Measurements from ENCODE around the gene MAGEL2.
"Not testable (repeated sequence)": the region's sequence is repeated elsewhere in the genome, so short reads cannot be mapped to it uniquely, and the experiment has no call there.

MAGEL2 gene

GRCh38 chr15:23602124-23602523 lies 45.5 kb downstream of the MAGEL2 start:
- no peak for DNase-seq

- no peak for DNase-seq
Measured at GRCh38 chr15:23599053-23599452, 48.6 kb downstream of the MAGEL2 start.

- not testable (repeated sequence) for DNase-seq
Measured at GRCh38 chr15:23597278-23597677, 50.4 kb downstream of the MAGEL2 start.

GRCh38 chr15:23596736-23597135 lies 50.9 kb downstream of the MAGEL2 start:
- DNase-seq = no peak

- no peak for DNase-seq
Measured at GRCh38 chr15:23595368-23595767, 52.3 kb downstream of the MAGEL2 start.

- no peak for DNase-seq
Measured at GRCh38 chr15:23594252-23594770, 53.4 kb downstream of the MAGEL2 start.
